Endometrial microvascular endothelial cells (primary cell): ENCODE data around the gene C3orf18. TPM values are rescaled to one million over a fixed set of nuclear protein-coding genes. Genes with fewer than 3 reads are reported as not detected.

Experiments used
- in situ Hi-C: cut with HindIII; loops from 2 replicates; pipeline ENCODE4 v1.10.0; 2017; ENCODE audit warnings: low sequenced_read_pairs, low pct_unique_long_range_greater_than_20kb; ENCODE audit errors: inconsistent ontology term
- total RNA-seq: library from RNA; depleted of rRNA; stranded (reverse); fragments of >200 nt; gene quantifications from one replicate; pipeline ENCODE4 v1.2.3, GENCODE V29; 2015; ENCODE audit errors: inconsistent ontology term

The C3orf18 gene
- total RNA-seq, 1 donor from 2014 or later, result 0.56 TPM

DNA sequence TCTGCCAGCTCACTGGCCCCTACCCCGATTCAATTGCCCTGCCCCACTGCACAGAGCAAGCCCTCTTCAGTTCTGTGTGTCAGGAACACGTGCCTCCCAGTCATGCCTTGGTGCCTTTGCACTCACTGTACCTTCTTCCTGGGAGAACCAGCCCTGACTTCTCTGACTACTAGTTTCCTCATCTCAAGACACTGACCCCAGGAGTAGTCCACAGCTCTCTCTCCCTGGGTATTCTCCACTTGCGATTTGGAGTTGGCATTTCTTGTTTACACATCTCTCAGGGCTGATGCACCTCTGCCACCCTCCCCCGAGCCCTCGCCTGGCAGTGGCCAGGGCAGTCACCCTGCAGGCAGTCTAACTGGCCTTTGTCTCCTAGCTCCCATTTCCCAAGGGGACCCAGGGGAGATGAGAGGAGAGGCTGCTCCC is 38.4 kb upstream of the C3orf18 start:
- in situ Hi-C loops, result loop anchor here (10.0 to 25.0 kb wide), 2 partner anchors 71 to 781 kb away; partner anchors contain the start of genes MANF and RBM15B

DNA sequence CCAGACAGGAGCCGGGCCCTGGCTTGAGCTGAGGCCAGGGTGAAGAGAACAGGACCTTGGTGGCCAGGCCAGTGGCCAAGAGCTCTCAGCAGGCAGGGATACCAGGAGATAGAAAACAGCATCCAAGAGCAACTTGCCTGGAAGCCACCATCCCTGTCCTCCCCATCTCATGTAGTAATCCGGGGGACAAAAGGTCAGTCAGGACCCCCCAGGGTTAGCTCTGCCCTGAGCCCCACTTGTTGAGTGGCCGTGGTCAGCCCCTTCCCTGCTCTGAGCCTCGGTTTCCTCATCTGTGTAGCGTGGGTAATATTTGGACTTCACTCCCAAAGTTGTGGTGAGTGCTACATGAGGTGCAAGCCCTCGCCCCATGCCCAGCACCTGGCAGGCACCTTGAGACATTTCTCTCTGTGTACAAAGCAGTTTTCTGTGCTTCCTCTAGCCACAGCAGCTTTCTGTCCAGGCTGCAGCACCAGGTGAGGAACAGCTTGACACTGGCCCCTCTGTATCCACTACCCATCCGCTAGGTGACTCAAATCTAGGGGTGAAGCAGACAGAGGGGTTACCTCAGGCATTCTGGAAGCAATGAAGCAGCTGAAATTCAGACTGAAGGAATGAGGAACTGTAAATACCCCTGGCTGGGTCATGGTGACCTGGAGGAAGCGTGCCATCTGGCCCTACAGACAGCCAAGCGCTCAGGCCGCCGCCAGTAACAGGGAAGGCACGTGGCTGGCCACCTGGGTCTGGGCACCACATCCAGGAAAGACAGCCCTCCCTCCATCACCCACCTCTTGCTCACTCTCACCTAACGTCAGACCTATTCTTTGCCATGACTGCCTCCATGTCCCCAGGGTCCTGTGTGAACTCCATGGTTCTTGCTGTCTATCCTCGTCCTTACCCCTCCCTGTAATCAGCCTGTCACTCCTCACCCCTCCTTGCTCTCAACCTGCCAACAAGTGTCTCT is 37.4 kb upstream of the C3orf18 start:
- in situ Hi-C loops, result loop anchor here (10.0 to 25.0 kb wide), 2 partner anchors 70 to 782 kb away; partner anchors contain the start of genes MANF and RBM15B

DNA sequence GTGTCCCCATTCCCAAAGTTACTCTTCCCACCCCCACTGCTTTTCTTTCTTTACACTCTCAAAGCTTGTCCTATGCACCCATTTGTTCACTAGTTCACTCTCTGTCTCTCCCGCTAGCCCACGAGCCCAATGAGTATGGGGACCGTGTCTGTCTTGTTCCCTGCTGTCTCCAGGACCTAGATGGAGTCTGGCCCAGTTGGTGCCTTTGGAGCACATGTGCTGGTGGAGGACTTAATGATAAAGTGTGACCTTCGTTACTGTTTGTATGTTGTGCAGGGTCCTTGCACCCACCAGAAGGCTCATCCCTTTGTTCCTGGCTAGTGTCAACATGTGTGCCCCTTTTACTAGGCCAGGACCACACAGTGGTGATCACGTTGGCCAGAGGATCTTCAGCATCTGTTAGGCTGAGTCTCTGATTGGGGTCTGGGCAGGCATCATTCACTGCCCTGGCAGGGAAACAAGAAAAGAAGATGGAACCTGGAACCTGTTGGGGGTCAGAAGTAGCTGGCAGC is 36.6 kb upstream of the C3orf18 start:
- in situ Hi-C loops, result loop anchor here (10.0 to 25.0 kb wide), 2 partner anchors 69 to 783 kb away; partner anchors contain the start of genes MANF and RBM15B

DNA sequence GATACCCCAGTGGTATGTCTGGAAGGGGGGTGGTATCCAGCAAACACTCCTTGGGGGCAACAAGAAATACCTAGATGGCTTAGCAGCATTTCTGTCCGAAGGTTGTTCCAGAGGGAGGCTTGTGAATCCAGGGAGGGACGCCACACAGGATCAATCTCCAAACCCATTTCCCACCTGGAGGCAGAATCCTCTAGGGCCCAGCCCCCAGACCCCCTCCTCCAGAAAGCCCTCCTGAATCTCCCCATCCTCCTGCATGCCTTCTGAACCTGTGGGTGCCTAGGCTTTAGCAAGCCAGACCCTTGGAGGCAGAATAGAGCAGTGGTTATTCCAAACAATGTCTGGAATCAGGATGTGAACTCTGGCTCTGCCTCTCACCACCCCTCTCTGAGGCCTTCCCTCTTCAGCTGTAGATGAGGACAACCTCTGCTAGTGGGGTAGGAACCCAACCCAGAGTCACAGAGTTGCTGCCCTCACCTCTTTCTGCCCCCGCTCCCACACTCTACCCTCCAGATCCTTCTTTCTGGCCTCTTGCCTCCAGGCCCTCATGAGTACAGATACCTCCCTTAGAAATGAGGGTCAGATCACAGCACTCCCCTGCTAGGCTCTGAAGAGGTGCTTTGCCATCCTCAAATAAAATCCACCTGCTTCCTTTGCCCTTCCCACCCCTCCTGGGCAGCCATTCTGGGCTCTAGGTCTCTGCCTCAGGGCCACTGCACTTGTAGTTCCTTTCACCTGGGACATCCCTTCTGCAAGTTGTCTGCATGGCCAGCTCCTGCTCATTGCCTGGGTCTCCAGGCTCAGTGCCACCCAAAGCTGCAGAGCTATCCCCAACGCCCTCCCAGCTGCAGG is 35.9 kb upstream of the C3orf18 start:
- in situ Hi-C loops, result loop anchor here (10.0 to 25.0 kb wide), 2 partner anchors 69 to 784 kb away; partner anchors contain the start of genes MANF and RBM15B

DNA sequence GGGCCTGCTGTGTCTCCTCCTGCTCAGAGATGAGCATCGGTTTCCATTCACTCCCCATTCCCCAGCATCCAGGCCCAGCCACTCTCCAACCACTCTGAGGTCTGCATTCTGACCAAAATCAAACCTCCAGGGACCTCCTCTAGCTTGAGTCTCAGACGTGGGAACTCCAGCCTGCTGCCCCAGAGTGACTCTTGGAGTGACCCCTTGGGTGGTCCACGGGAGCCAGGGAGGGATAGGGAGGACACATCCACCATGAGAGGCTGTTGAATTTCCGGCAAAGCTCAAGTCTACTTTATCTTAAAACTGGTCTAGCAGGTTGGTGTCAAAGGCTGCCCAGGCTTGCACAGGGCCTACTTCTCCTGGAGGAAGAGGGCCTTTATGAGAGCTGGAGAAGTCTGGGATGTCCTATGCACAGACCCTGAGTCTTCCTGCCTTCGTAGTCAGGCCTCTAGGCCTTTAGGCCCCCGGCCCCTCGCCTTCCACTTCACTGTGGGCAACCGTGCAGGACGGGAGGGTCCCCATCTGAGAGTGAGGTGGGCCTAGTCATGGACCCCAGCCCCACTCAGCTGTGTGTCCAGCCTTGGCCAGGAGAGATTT is 35.1 kb upstream of the C3orf18 start:
- in situ Hi-C loops, result loop anchor here (10.0 to 25.0 kb wide), 2 partner anchors 68 to 785 kb away; partner anchors contain the start of genes MANF and RBM15B

DNA sequence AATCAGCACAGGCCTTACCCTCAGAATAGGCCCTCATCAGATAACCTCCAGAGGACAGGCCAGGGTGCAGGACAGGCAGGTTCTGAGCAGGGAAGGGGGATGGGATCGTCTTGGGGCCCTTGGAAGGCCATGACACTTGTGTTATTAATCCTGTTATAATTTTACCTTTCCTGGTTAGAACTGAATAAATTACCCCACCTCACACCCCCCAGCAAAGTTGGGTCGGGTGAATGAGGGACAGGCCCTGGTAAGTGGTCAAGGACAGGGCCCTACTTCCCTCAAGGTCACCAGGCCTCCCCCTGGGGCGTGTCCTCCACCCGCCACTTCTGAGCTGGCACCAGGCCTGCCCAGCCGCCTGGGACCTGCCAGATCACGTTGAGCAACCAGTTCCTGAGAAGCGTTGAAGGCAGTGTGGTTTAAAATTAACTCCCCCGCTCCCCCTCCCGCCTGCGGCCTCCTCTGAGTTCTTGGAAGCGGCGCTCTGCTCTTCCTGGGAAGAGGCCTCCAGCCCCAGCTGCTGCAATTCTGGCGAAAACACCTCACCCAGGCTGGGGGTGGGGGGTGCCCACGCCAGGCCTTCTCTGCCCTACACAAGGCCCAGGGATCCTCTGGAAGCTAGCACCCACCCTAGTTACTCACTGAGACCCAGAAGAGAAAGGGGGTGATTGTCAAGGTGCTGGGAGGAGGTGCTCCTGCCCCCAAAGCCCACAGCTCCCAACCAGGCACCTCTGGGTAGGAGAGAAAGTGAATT is 33.5 kb upstream of the C3orf18 start:
- in situ Hi-C loops, result loop anchor here (10.0 to 25.0 kb wide), 2 partner anchors 66 to 786 kb away; partner anchors contain the start of genes MANF and RBM15B

DNA sequence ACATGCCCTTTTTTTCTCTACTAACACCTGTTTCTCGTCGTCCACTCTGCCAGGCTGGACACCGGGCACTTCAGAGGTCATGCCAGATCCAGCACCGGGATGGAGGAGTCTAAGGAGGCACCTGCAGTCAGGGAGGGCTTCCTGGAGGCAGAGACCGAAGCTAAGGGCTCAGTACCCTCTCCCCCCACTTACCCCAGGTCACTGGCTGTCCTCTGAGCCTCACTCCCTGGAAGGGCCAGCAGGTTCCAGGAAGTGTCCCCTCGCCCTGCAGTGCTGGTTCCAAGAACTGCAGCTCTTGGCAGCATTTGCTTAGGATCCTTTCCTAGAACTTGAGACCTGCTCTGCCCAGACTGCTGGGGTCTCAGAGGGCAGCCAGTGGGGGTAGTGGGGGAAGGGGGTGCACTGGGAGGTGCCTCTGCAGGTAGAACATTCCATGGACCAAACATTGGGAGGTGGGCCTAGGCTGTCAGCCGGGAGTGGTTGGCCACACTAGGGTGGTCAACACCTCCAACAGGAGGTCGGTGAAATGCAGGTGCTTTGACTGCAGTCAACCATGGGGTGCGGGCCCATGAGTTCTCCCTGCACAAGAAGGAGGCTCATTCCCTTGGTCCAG is 32.7 kb upstream of the C3orf18 start:
- in situ Hi-C loops, result loop anchor here (10.0 to 25.0 kb wide), 2 partner anchors 65 to 787 kb away; partner anchors contain the start of genes MANF and RBM15B

DNA sequence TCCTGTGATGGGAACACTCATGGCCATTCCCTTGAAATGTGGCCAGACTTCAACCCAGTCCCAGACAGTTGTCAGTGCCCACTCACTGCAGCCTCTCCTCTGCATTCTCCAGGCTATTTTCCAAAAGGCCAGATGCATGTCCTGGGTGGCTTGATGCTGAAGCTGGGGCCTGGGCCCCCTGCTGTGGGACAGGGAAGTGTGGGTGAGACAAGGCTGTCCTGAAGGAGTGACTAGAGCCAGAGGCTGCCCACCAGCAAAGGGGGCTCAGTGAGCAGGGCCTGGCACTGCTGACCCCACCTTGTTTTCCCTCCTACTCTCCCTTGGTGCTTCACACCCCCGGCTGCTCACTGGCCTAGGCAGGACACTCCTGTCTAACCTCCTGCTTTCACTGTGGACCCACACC is 32.2 kb upstream of the C3orf18 start:
- in situ Hi-C loops, result loop anchor here (10.0 to 25.0 kb wide), 2 partner anchors 65 to 788 kb away; partner anchors contain the start of genes MANF and RBM15B

DNA sequence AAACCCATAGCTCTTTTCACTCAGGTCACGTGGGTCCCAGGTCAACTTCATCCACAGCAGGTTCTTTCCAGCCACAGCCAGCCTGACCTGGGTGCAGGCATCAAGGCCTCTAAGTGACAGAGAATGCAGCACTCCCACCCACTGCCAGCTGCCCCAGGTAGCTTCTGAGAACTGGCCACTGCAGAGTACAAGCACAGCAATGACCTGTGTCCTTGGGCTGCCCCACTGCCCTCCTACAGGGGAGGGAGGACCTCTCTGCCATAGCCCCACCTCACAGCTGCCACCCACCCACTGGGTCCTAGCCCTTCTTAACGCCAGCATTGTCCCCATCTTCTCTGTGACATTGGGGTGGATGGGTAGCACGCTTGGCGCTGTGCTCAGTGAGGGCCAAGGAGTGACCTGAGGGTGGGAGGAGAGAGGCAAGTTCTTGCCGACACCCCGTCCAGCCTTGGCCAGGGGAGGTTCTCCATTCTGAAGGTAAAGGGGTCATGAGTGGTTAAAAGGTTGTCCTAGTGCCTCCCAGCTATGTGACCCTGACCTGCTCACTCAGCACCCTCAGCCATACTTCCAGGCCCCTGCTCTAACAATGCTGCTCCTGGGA is 31.7 kb upstream of the C3orf18 start:
- in situ Hi-C loops, result no loop called here

DNA sequence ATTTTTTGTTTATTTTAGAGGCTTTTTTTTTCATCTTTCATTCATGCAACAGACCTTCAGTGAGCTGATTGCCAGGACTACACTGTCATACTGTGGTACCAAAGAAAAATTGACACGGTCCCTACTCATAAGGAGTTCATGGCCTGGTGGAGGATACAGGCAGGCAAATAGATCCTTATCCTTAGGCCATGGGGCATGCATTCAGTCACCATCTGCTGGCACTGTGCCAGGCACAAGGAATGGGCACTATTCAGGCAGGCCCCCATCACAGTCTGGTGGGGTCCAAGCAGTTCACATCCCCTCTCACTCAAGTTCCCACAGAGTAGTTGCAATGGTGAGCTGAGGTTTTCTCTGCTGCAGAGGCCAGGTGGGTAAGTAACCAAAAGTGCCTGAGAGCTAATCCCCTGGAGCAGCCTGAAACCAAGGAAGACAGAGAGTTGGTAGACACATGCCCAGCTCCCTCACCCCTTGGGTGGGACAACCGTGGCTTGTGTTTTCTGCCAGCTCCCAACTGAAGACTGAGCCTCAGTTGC is 26.8 kb upstream of the C3orf18 start:
- in situ Hi-C loops, result no loop called here

DNA sequence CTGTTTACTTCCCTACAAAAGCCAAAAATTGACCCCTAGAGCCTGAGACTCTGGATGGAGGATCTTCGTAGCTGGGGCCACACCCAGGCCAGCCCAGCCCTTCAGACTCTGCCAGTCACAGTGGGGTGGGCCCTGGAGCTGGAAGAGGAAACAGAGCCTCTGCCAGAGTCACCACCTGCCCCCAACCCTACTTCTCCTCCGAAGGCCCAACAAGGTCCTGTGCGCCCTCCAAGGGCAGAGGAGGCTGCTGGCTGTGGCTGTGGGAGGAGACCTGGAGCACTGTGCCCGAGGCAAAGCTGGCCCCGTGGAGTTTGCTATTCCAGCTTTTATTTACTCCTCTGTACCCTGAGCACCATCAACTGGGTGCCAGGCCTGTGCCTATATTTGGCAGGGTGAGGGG is 25.0 kb upstream of the C3orf18 start:
- in situ Hi-C loops, result no loop called here

DNA sequence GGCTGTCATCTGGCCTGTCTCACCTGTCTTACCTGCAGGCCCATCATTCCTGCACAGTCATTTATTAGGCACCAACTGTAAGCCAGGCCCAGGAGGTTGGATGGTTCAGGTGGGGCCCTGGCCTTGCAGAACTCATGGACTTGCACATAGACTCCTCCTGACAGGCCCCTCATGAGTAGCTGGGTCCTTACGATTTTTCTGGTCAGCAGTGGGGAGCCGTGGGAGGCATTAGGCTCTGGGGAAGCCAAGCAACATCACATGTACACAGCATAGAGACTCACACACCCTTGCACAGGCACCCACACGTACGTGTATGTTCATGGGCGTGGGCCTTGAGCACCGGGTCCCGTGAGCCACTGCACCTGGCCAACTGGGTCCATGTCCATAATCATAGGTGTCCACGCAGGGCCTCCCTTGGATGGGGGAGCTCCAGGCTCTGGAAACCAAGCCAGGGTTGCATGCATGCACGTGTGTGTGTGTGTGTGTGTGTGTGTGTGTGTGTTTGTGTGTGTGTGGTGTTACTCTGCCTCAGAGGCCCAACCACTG is 23.7 kb upstream of the C3orf18 start:
- in situ Hi-C loops, result no loop called here

DNA sequence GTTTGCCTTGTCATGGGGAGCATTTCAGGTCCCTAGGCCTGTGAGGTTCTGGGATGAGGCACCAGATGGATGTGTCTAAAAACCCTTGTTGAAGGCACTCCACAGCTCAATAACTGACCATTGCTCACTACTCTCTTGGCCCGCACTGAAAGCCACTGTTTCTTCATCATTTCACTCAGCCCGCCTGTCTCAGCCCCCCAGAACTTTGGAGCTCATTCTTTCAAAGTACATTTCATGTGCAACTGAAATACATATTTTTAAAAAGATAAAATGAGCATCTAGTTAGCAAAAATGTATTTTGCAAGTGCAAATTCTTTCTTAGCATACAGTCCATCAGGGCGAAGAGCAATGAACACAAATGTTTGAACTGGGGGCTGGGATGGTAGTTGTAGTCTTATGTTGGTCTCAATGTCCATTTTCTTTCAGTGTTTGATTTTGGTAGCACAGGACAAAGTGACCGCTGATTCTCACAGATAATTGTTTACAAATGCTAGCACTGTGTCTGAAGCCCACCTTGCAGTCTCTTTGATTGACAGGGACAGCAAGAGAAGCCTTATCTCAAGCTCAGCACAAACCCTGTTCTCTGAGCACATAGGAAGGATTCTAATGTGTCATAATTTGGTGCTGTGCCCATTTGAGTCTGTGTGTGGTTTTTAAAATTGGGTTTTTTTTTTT is 21.3 kb upstream of the C3orf18 start:
- in situ Hi-C loops, result no loop called here

DNA sequence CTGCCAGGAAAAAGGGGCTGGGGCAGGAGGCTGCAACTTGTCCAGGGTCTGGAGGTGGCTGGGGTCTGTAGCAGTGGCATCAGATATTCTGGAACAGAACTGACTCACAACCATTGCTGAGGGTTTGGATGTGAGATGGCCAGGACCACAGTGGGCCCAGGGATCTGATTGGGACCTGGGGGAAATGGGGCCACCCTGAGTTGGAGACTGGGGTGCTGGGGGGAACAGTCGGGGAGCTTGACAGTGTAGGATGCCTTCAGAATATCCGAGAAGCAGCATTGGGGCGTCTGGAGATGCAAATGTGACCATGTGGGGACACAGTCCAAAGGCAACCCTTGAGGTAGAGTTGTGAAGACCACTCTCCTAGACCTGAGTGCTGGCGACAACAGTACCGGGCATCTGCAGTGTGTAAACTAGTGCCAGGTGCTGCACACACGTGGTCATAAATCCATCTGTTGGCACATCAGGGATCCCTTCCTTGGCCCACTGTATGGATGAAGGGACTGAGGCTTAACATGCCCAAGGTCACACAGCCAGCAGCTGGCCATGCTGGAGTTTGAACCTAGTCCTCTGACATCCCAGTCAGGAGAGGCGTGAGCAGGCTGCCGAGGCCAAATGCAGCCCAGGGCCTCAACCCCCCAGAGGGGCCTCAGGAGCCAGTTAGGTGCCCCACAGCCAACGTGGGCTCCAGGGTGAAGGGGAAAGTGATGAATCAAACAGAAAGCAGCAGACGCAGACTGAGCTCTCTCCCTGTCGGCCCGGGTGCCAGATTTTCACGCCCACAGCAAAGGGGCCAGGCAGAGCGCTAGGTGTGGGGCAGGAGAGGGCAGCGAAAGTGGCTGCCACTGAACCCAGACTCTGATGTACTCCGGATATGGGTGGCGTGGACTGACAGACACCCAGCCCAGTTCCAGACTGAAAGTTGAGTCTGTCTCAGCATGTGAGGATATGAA is 20.5 kb upstream of the C3orf18 start:
- in situ Hi-C loops, result no loop called here

DNA sequence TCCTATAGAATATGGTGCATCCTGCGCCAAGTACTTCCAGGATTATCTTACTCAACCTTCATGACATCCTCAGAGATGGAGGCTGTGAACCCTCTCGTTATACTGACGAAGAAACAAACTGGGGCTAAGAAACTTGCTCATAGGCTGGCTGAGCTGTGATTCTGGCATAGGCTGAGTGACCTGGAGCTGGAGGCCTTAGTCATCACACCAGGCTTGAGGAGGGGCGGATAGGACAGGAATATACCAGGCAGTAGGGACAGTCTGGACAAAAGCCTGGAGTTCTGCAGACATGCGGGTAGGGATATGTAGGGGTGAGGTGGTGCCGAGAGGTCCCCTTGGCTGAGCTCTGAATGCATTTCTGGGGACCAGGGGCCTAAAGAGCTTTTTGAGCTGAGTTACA is 19.8 kb upstream of the C3orf18 start:
- in situ Hi-C loops, result no loop called here
